Neural cell (in vitro differentiated cells): Measurements from ENCODE around the gene EGR4. TPM values are rescaled to one million over a fixed set of nuclear protein-coding genes. Genes with fewer than 3 reads are reported as not detected.

Source experiments
- H2AFZ ChIP-seq: fragments of 200-600, 300-800 bp; sonication (generic), shearing (Covaris generic); 2 replicates; pipeline ENCODE4 v1.6.0; 2014; ENCODE audit warnings: low read depth, mild to moderate bottlenecking, antibody characterized with exemption, low read length, moderate library complexity
- H3F3A ChIP-seq: fragments of 200-600 bp; shearing (Covaris generic); 2 replicates; pipeline ENCODE4 v1.6.1; 2016; ENCODE audit warnings: mild to moderate bottlenecking, moderate library complexity, mixed read lengths, antibody characterized with exemption, low read length; ENCODE audit not compliant: insufficient read depth, poor library complexity, severe bottlenecking
- H3K27ac ChIP-seq: fragments of 200-600, 300-800 bp; sonication (generic), shearing (Covaris generic); 2 replicates; pipeline ENCODE4 v1.5.1; 2014; ENCODE audit warnings: mild to moderate bottlenecking, low read length, moderate library complexity
- H3K27me3 ChIP-seq: fragments of 300-800, 200-600 bp; sonication (generic), shearing (Covaris generic); 2 replicates; pipeline ENCODE4 v1.6.0; 2014; ENCODE audit warnings: mild to moderate bottlenecking, low read depth, low read length, moderate library complexity; ENCODE audit not compliant: insufficient read depth
- H3K36me3 ChIP-seq: fragments of 300-800, 200-600 bp; sonication (generic), shearing (Covaris generic); 2 replicates; pipeline ENCODE4 v1.5.1; 2014; ENCODE audit warnings: mild to moderate bottlenecking, antibody characterized with exemption, low read length, moderate library complexity; ENCODE audit not compliant: insufficient read depth
- H3K4me2 ChIP-seq: fragments of 300-800, 200-600 bp; sonication (generic), shearing (Covaris generic); 2 replicates; pipeline ENCODE4 v1.6.0; 2014; ENCODE audit warnings: mild to moderate bottlenecking, low read length
- H3K4me3 ChIP-seq: fragments of 300-800, 200-600 bp; sonication (generic), shearing (Covaris generic); 2 replicates; pipeline ENCODE4 v1.5.1; 2014; ENCODE audit warnings: mild to moderate bottlenecking, low read length, moderate library complexity
- H3K79me2 ChIP-seq: fragments of 200-600 bp; shearing (Covaris generic); replicated peaks from 2 replicates; pipeline ENCODE4 v1.6.0; 2014; ENCODE audit warnings: mild to moderate bottlenecking, low read length, moderate library complexity; ENCODE audit not compliant: insufficient read depth
- H3K9ac ChIP-seq: fragments of 300-800, 200-600 bp; sonication (generic), shearing (Covaris generic); 2 replicates; pipeline ENCODE4 v1.6.1; 2016; ENCODE audit warnings: mild to moderate bottlenecking, low read length, mixed read lengths
- H3K9me2 ChIP-seq: fragments of 200-600 bp; shearing (Covaris generic); 2 replicates; pipeline ENCODE4 v1.6.1; 2016; ENCODE audit warnings: mild to moderate bottlenecking, low read length, mixed read lengths; ENCODE audit not compliant: insufficient read depth
- H3K9me3 ChIP-seq: fragments of 200-600, 300-800 bp; sonication (generic), shearing (Covaris generic); 2 replicates; pipeline ENCODE4 v1.6.1; 2016; ENCODE audit warnings: mild to moderate bottlenecking, mixed run types, low read length, moderate library complexity, mixed read lengths
- H4K20me1 ChIP-seq: fragments of 200-600 bp; shearing (Covaris generic); 2 replicates; pipeline ENCODE4 v1.6.1; 2016; ENCODE audit warnings: mild to moderate bottlenecking, mixed run types; ENCODE audit not compliant: insufficient read depth
- CTCF ChIP-seq: fragments of 450-650 bp; IDR thresholded peaks from 2 replicates; pipeline ENCODE4 v1.5.1; 2014; ENCODE audit warnings: antibody characterized with exemption, mild to moderate bottlenecking, moderate library complexity; ENCODE audit not compliant: poor library complexity, severe bottlenecking
- EP300 ChIP-seq: fragments of 450-650 bp; conservative IDR thresholded peaks from 2 replicates; pipeline ENCODE4 v1.6.1; 2014; ENCODE audit warnings: antibody characterized with exemption, mild to moderate bottlenecking, moderate library complexity; ENCODE audit not compliant: poor library complexity, severe bottlenecking
- EZH2 ChIP-seq: fragments of 200-600, 300-800 bp; shearing (Covaris generic), sonication (generic); IDR thresholded peaks from 2 replicates; pipeline ENCODE4 v1.6.1; 2014; ENCODE audit warnings: antibody characterized with exemption, low read length, borderline replicate concordance, mild to moderate bottlenecking; ENCODE audit not compliant: insufficient read depth, poor library complexity, severe bottlenecking
- MXI1 ChIP-seq: fragments of 450-650 bp; conservative IDR thresholded peaks from 2 replicates; pipeline ENCODE4 v1.6.1; 2014; ENCODE audit warnings: antibody characterized with exemption, mild to moderate bottlenecking; ENCODE audit not compliant: poor library complexity, severe bottlenecking
- POLR2AphosphoS5 ChIP-seq: IDR thresholded peaks from 2 replicates; pipeline ENCODE4 v1.6.1; 2012
- RAD21 ChIP-seq: fragments of 450-650 bp; conservative IDR thresholded peaks from 2 replicates; pipeline ENCODE4 v1.6.1; 2014; ENCODE audit warnings: antibody characterized with exemption, mild to moderate bottlenecking, moderate library complexity
- SMC3 ChIP-seq: fragments of 450-650 bp; conservative IDR thresholded peaks from 2 replicates; pipeline ENCODE4 v1.6.1; 2014; ENCODE audit warnings: antibody characterized with exemption, mild to moderate bottlenecking, moderate library complexity; ENCODE audit not compliant: poor library complexity
- TAF1 ChIP-seq: IDR thresholded peaks from 2 replicates; pipeline ENCODE4 v1.6.1; 2012; ENCODE audit warnings: low read depth
- polyA plus RNA-seq: library from polyadenylated mRNA; depleted of rRNA; stranded (reverse); fragments of >200 nt; gene quantifications from 2 replicates; pipeline ENCODE4 v1.2.3, GENCODE V29; 2014
- TF ChIP-seq, protein P1 (sequence below): IDR thresholded peaks from 2 replicates; pipeline ENCODE4 v1.6.1; 2012; ENCODE audit warnings: borderline replicate concordance

EGR4 gene
- polyA plus RNA-seq, 1 donor from 2014 or later: not detected

DNA sequence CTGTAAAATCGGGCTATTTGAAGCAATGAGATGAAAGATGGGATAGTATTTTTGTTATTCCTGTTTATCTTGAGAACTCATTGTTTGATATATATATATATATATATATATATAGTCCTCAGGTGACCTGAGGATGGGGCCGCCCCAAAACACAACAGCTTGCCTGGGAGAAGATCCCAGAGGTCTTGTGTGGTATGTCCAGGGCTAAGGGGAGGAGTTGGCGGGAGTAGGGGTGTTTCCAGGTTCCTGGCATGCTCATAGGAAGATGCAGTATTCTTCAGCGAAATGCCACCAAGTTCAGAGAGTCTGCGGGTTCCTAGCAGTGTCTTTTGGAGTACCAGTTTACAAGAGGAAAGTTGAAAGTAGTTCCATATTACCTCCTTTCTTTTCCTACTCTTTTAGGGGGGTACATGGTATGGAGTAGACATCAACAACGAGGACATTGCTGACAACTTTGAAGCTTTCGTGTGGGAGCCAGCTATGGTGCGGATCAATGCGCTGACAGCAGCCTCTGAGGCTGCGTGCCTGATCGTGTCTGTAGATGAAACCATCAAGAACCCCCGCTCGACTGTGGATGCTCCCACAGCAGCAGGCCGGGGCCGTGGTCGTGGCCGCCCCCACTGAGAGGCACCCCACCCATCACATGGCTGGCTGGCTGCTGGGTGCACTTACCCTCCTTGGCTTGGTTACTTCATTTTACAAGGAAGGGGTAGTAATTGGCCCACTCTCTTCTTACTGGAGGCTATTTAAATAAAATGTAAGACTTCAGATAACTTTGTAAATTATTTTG is 40.9 kb downstream of the EGR4 start:
- H3F3A ChIP-seq: no peaks in the 10 kb centered on the region
- no peaks in the 10 kb centered on the region for H3K27me3 ChIP-seq
- no peak overlapping the region for H3K27ac ChIP-seq
- H3K9ac ChIP-seq: no peak overlapping the region
- no peak for TF ChIP-seq EP300
- no peak for TF ChIP-seq EZH2
- TF ChIP-seq TAF1: no peak
- TF ChIP-seq MXI1: no peak
- TF ChIP-seq SMC3: no peak
- TF ChIP-seq POLR2AphosphoS5: no peak
- no peak for TF ChIP-seq CTCF
- TF ChIP-seq RAD21: no peak
- no peaks in the 10 kb centered on the region for H4K20me1 ChIP-seq
- peaks cover 7% of the 10 kb centered on the region for H3K36me3 ChIP-seq
- H3K9me3 ChIP-seq: no peaks in the 10 kb centered on the region
- H3K4me3 ChIP-seq: no peak overlapping the region
- no peaks in the 10 kb centered on the region for H3K9me2 ChIP-seq
- H3K79me2 ChIP-seq: no peaks in the 10 kb centered on the region
- no peak overlapping the region for H2AFZ ChIP-seq
- no peak overlapping the region for H3K4me2 ChIP-seq

DNA sequence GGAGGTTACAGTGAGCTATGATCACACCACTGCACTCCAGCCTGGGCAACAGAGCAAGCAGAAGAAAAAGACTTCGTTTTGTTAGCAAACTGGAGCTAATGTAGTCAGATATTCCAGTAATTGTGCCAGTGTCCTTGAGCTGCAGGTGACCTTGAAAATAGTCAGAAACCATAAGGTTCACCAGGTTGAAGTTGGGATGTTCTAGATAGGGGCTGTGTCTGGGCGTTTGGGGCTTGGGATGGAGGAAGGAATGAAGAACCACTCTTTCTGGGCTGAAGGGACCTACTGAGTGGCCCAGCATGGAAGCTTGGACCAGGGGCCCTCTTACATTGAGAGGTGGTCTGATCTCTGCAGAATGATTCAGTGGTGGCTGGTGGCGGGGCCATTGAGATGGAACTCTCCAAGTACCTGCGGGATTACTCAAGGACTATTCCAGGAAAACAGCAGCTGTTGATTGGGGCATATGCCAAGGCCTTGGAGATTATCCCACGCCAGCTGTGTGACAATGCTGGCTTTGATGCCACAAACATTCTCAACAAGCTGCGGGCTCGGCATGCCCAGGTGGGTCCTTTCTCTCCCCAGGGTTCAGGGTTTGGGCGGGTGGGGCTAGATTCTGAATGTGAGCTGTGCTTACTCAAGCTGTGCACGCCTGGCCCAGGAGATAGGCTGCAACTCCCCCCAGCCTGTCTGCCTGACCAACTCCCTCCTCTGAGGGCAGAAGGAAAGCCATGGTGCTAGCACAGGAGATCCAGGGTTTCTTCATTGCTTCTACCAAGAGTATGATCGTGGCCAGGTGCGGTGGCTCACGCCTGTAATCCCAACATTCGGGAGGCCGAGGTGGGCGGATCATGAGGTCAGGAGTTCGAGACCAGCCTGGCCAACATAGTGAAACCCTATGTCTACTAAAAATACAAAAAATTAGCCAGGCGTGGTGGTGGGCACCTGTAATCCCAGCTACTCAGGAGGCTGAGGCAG is 42.2 kb downstream of the EGR4 start:
- TF ChIP-seq CTCF: no peak
- TF ChIP-seq SMC3: no peak
- no peak for TF ChIP-seq RAD21
- TF ChIP-seq TAF1: no peak
- no peak for TF ChIP-seq MXI1
- no peak for TF ChIP-seq EP300
- TF ChIP-seq POLR2AphosphoS5: no peak
- TF ChIP-seq, protein P1, sequence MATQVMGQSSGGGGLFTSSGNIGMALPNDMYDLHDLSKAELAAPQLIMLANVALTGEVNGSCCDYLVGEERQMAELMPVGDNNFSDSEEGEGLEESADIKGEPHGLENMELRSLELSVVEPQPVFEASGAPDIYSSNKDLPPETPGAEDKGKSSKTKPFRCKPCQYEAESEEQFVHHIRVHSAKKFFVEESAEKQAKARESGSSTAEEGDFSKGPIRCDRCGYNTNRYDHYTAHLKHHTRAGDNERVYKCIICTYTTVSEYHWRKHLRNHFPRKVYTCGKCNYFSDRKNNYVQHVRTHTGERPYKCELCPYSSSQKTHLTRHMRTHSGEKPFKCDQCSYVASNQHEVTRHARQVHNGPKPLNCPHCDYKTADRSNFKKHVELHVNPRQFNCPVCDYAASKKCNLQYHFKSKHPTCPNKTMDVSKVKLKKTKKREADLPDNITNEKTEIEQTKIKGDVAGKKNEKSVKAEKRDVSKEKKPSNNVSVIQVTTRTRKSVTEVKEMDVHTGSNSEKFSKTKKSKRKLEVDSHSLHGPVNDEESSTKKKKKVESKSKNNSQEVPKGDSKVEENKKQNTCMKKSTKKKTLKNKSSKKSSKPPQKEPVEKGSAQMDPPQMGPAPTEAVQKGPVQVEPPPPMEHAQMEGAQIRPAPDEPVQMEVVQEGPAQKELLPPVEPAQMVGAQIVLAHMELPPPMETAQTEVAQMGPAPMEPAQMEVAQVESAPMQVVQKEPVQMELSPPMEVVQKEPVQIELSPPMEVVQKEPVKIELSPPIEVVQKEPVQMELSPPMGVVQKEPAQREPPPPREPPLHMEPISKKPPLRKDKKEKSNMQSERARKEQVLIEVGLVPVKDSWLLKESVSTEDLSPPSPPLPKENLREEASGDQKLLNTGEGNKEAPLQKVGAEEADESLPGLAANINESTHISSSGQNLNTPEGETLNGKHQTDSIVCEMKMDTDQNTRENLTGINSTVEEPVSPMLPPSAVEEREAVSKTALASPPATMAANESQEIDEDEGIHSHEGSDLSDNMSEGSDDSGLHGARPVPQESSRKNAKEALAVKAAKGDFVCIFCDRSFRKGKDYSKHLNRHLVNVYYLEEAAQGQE: no peak
- no peak for TF ChIP-seq EZH2
- no peaks in the 10 kb centered on the region for H3K9me3 ChIP-seq
- H3K36me3 ChIP-seq: peaks cover 7% of the 10 kb centered on the region
- no peak overlapping the region for H3K4me2 ChIP-seq
- H2AFZ ChIP-seq: no peak overlapping the region
- H3K9ac ChIP-seq: no peak overlapping the region
- no peaks in the 10 kb centered on the region for H3K9me2 ChIP-seq
- H3K27ac ChIP-seq: no peak overlapping the region
- H3K27me3 ChIP-seq: no peaks in the 10 kb centered on the region
- no peaks in the 10 kb centered on the region for H4K20me1 ChIP-seq
- no peaks in the 10 kb centered on the region for H3F3A ChIP-seq
- no peaks in the 10 kb centered on the region for H3K79me2 ChIP-seq
- no peak overlapping the region for H3K4me3 ChIP-seq
